Ovary (tissue), 9 donors: ENCODE results near the gene FTH1. TPM values are rescaled to one million over a fixed set of nuclear protein-coding genes. Genes with fewer than 3 reads are reported as not detected.
A peak's percentile ranks its signal among the peaks of the same experiment; 100 is the strongest.
"Not testable (repeated sequence)": the region's sequence is repeated elsewhere in the genome, so short reads cannot be mapped to it uniquely, and the experiment has no call there.

Experiments used
- DNase-seq, 5 donors: peaks; one replicate each; pipeline ENCODE4 v3.0.0-alpha.2; 2019 to 2020
- H3K27ac ChIP-seq, 2 donors: fragments of 200-600 bp; one replicate each; pipeline versions ENCODE4 v1.5.1 to v1.8.0; 2019 to 2022
- H3K27me3 ChIP-seq: fragments of 200-600 bp; one replicate; pipeline ENCODE4 v1.8.0; 2022
- H3K36me3 ChIP-seq: fragments of 200-600 bp; sonication (generic); one replicate; pipeline ENCODE4 v1.5.1; 2019
- H3K4me1 ChIP-seq: one replicate; pipeline ENCODE4 v1.8.1; 2013; ENCODE audit warnings: mild to moderate bottlenecking, moderate library complexity; ENCODE audit not compliant: insufficient read depth
- H3K4me3 ChIP-seq: fragments of 200-600 bp; sonication (generic); one replicate; pipeline ENCODE4 v1.5.1; 2017
- H3K9me3 ChIP-seq, 2 donors: fragments of 200-600 bp in 1 of 2; sonication (generic) in 1 of 2; one replicate each; pipeline versions ENCODE4 v1.5.1 to v1.8.1; 2013 to 2019; ENCODE audit warnings: mild to moderate bottlenecking in 1 of 2, moderate library complexity in 1 of 2
- CTCF ChIP-seq, 3 donors: fragments of 450-650 bp in 2 of 3; fragments of 200-600 bp in 1 of 3; IDR thresholded peaks; one replicate each; pipeline versions ENCODE4 v1.5.1 to v1.8.0; 2016 to 2022; ENCODE audit warnings: antibody characterized with exemption in 3 of 3, mild to moderate bottlenecking in 1 of 3
- EP300 ChIP-seq: sonication (generic); formaldehyde crosslinking; IDR thresholded peaks from one replicate; pipeline ENCODE4 v1.6.1; 2017; ENCODE audit warnings: antibody characterized with exemption
- POLR2A ChIP-seq: fragments of 450-650 bp; IDR thresholded peaks from one replicate; pipeline ENCODE4 v1.6.1; 2017; ENCODE audit warnings: antibody characterized with exemption, mild to moderate bottlenecking, moderate library complexity
- whole genome bisulfite sequencing, 3 donors: extraction: QIAGEN DNeasy Blood & Tissue Kit in 1 of 3; methylation state at CpG; one replicate each; pipeline versions ENCODE4 v1.1.5 to v1.1.7; 2013 to 2017; 5-methylcytosine and 5-hydroxymethylcytosine counted together
- intact Hi-C, 4 donors: fragments of 100-400 bp; cut with DNase I; formaldehyde crosslinking; loops; one replicate each; pipeline versions ENCODE4 v1.11.0 to v1.15.1; 2022 to 2023
- polyA plus RNA-seq, 2 donors: library from polyadenylated mRNA; stranded (reverse); fragments of 200-250 nt in 1 of 2; fragments of 350-450 nt in 1 of 2; fragmentation: Illumina TruSeq in 1 of 2; extraction: RNeasy Lipid Tissue Mini Kit (QIAGEN cat#74804) in 1 of 2; gene quantifications; one replicate each; pipeline ENCODE4 v1.2.3, GENCODE V29; 2013 to 2014
- total RNA-seq, 7 donors: library from RNA; depleted of rRNA in 2 of 7; stranded (reverse); fragments of >200 nt in 2 of 7; fragmentation: NEBNext Ultra II Directional in 3 of 7; extraction: Animal tissue kit (Norgen Biotek cat#: 25700) in 3 of 7; gene quantifications; one replicate each; pipeline versions ENCODE4 v1.1.0 to v1.2.4, GENCODE V29; 2016 to 2023
- donor health status: DM: no; HTN: no; CAD: no; lungs with moderate emphysema.
- donor health status: DM: no; HTN: no; CAD: no.
- donor health status: Bipolar disorder and iron deficiency.
- donor health status: DM: yes; HTN: yes; CAD: no.
- donor health status: DM: no; HTN: no; CAD: no.
- donor health status: DM: yes; HTN: yes; CAD: no.

The FTH1 gene
- total and polyA plus RNA-seq, 9 donors: 1,118 to 5,649 (median 2,155) TPM

- DNase-seq: no peak
- no peak for TF ChIP-seq EP300
- no peak for TF ChIP-seq CTCF (IDR thresholded peaks at IDR 0.05)
- TF ChIP-seq POLR2A: no peak
- Histone ChIP-seq H3K9me3 (no peaks in the 10 kb centered on the region), H3K27me3 (no peaks in the 10 kb centered on the region), H3K36me3 (no peaks in the 10 kb centered on the region), H3K27ac (no peak overlapping the region), H3K4me1 (no peaks in the 10 kb centered on the region), H3K4me3 (no peak overlapping the region)
- intact Hi-C loops: no loop called here
- 95 to 98% (median 96%) methylated on average over 1 of the region's 1 CpG for WGBS, 3 donors
Measured at GRCh38 chr11:62008193-62008592, 40.8 kb upstream of the FTH1 start.

GRCh38 chr11:62004473-62004872 lies 37.0 kb upstream of the FTH1 start:
- no peaks in the 10 kb centered on the region for H3K27me3 ChIP-seq
- DNase-seq: peak in 1 of 5 donors; percentile 31
- TF ChIP-seq CTCF (IDR thresholded peaks at IDR 0.05) (no peak), EP300 (no peak), POLR2A (no peak)
- WGBS, 3 donors: 31 to 58% (median 50%) methylated on average over 2 of the region's 2 CpGs
- H3K36me3 ChIP-seq: no peaks in the 10 kb centered on the region
- H3K27ac ChIP-seq: no peak overlapping the region
- no peaks in the 10 kb centered on the region for H3K9me3 ChIP-seq
- intact Hi-C loops: no loop called here
- peaks cover 2% of the 10 kb centered on the region for H3K4me1 ChIP-seq
- no peak overlapping the region for H3K4me3 ChIP-seq

- H3K4me3 ChIP-seq, H3K4me1 ChIP-seq, H3K27me3 ChIP-seq, H3K9me3 ChIP-seq, intact Hi-C loops, H3K36me3 ChIP-seq: not testable (repeated sequence)
- H3K27ac ChIP-seq: peak overlapping the region in 1 of 2 donors; percentile 8
- WGBS, 3 donors: 78 to 85% (median 80%) methylated on average over 8 of the region's 8 CpGs
- DNase-seq: peak in 1 of 5 donors; percentile 29
Measured at GRCh38 chr11:62002283-62002682, 34.8 kb upstream of the FTH1 start.

- peaks cover 2% of the 10 kb centered on the region for H3K4me1 ChIP-seq
- H3K27ac ChIP-seq: peak overlapping the region in 1 of 2 donors; percentile 8
Measured at GRCh38 chr11:62001450-62002191, 34.2 kb upstream of the FTH1 start.

More at GRCh38 chr11:62001450-62002191, 34.2 kb upstream of the FTH1 start:
- peak; percentile 37 to 87 (median 56) for DNase-seq
- H3K27me3 ChIP-seq: no peaks in the 10 kb centered on the region
- no peak for TF ChIP-seq POLR2A
- no peak for TF ChIP-seq EP300
- TF ChIP-seq CTCF (IDR thresholded peaks at IDR 0.05): no peak
- no peak overlapping the region for H3K4me3 ChIP-seq
- H3K36me3 ChIP-seq: no peaks in the 10 kb centered on the region
- intact Hi-C loops: no loop called here
- 20 to 27% (median 21%) methylated on average over 12 of the region's 12 CpGs for WGBS, 3 donors
- no peaks in the 10 kb centered on the region for H3K9me3 ChIP-seq
